ENCODE data around the gene RUFY1.
"Not testable (repeated sequence)": the region's sequence is repeated elsewhere in the genome, so short reads cannot be mapped to it uniquely, and the experiment has no call there.

- not testable (repeated sequence) for TF ChIP-seq CTCF, POLR2A (IDR thresholded peaks at IDR 0.05)
These were observed 32.0 kb upstream of the RUFY1 start for GRCh38 chr5:179518369-179518768.
